Measurements from ENCODE around the gene DYRK1A. TPM values are rescaled to one million over a fixed set of nuclear protein-coding genes. Genes with fewer than 3 reads are reported as not detected.

DYRK1A gene
- total RNA-seq, 1 experiment from 2014 or later = 49.3 TPM

GRCh38 chr21:37530901-37531351 is 164.4 kb downstream of the DYRK1A start:
- no peak overlapping the region for H3K4me2 ChIP-seq (ENCODE audit: low read length)
- no peaks in the 10 kb centered on the region for H3K79me2 ChIP-seq (ENCODE audit: insufficient read depth, low read length)
- POLR2A ChIA-PET = no interaction called here
- intact Hi-C loops (cut with micrococcal nuclease) = no loop called here
- no peak overlapping the region for H3K9ac ChIP-seq (ENCODE audit: low read length)
- ATAC-seq (no peak), DNase-seq (ENCODE audit: low read depth, low spot score) (no peak)
- peaks cover 25 to 27% of the 10 kb centered on the region in 2 experiments for H3K4me1 ChIP-seq (ENCODE audit: control insufficient read depth in 1 of 2, insufficient read depth in 2 of 2, low read length in 2 of 2)
- no peaks in the 10 kb centered on the region for H4K20me1 ChIP-seq (ENCODE audit: insufficient read depth)
- RAD21 ChIA-PET (ENCODE audit: low non-redundant PET in 1 of 2, low total read pairs in 2 of 2, uncharacterized antibody in 2 of 2, unreplicated experiment in 2 of 2) = no interaction called here
- H3K27me3 ChIP-seq (ENCODE audit: insufficient read depth, low read length) = no peaks in the 10 kb centered on the region
- H3K9me3 ChIP-seq (ENCODE audit: control insufficient read depth in 1 of 2, insufficient read depth in 1 of 2, low read depth in 1 of 2, low read length in 2 of 2) = no peaks in the 10 kb centered on the region
- H3K4me3 ChIP-seq (replicated peaks in 1 of 2; ENCODE audit: low read depth in 1 of 2, low read length in 2 of 2) = no peak overlapping the region
- H3K36me3 ChIP-seq (ENCODE audit: control insufficient read depth in 1 of 2, insufficient read depth in 2 of 2, low read length in 2 of 2) = no peaks in the 10 kb centered on the region
- no peak for TF ChIP-seq CEBPB (IDR thresholded peaks at IDR 0.05; ENCODE audit: low read depth)
- no peak for TF ChIP-seq EGR1 (IDR thresholded peaks at IDR 0.05; ENCODE audit: low read depth)
- no peak for TF ChIP-seq JUND (IDR thresholded peaks at IDR 0.05)
- no peak for TF ChIP-seq ATF3 (IDR thresholded peaks at IDR 0.05)
- TF ChIP-seq POLR2A (IDR thresholded peaks at IDR 0.05; ENCODE audit: borderline replicate concordance, extremely low read depth, insufficient read depth, insufficient read length) = no peak
- TF ChIP-seq SRF (IDR thresholded peaks at IDR 0.05; ENCODE audit: low read depth) = no peak
- TF ChIP-seq RAD21 (IDR thresholded peaks at IDR 0.05; ENCODE audit: low read depth) = no peak
- TF ChIP-seq ZNF274 (IDR thresholded peaks at IDR 0.05; ENCODE audit: low read depth, low read length) = no peak
- TF ChIP-seq ZBTB33 (IDR thresholded peaks at IDR 0.05; ENCODE audit: extremely low read depth, insufficient replicate concordance, low read length) = no peak
- no peak for TF ChIP-seq ELF1 (IDR thresholded peaks at IDR 0.05; ENCODE audit: borderline replicate concordance, low read depth)
- no peak for TF ChIP-seq MAX (IDR thresholded peaks at IDR 0.05)
- no peak for TF ChIP-seq EZH2 (IDR thresholded peaks at IDR 0.05)
- no peak for TF ChIP-seq CBX3 (IDR thresholded peaks at IDR 0.05; ENCODE audit: low read depth)
- TF ChIP-seq SP1 (IDR thresholded peaks at IDR 0.05; ENCODE audit: low read depth) = no peak
- no peak for TF ChIP-seq YY1 (IDR thresholded peaks at IDR 0.05; ENCODE audit: extremely low read depth, insufficient replicate concordance, low read depth, low read length)
- TF ChIP-seq REST (IDR thresholded peaks at IDR 0.05; ENCODE audit: low read depth) = no peak
- no peak for TF ChIP-seq SIN3A (IDR thresholded peaks at IDR 0.05; ENCODE audit: low read depth)
- TF ChIP-seq TCF7L2 (IDR thresholded peaks at IDR 0.05; ENCODE audit: borderline replicate concordance, extremely low read depth, insufficient read depth, insufficient read length) = no peak
- no peak for TF ChIP-seq ZFX (IDR thresholded peaks at IDR 0.05)
- no TSS peak for BruUV-seq (replicated peaks)
- CTCF ChIA-PET = interaction anchor here (1.4 kb wide), 1 partner anchor 33 kb away, joined by 5 read pairs; no protein-coding TSS in a partner anchor
- no peak overlapping the region for H3K27ac ChIP-seq (ENCODE audit: low read depth, low read length)
- H3K9me2 ChIP-seq (ENCODE audit: insufficient read depth) = no peaks in the 10 kb centered on the region
- no peak overlapping the region for H2AFZ ChIP-seq (ENCODE audit: low read depth, low read length, poor library complexity, severe bottlenecking)
